ENCODE measurements around the gene OR1M1. TPM values are rescaled to one million over a fixed set of nuclear protein-coding genes. Genes with fewer than 3 reads are reported as not detected.
"Not testable (repeated sequence)": the region's sequence is repeated elsewhere in the genome, so short reads cannot be mapped to it uniquely, and the experiment has no call there.

The OR1M1 gene
- total and polyA plus RNA-seq, 3 experiments from 2014 or later: not detected

GRCh38 chr19:9061879-9062278 is 25.0 kb upstream of the OR1M1 start:
- ChIA-PET CTCF (no interaction called here), POLR2A (interaction anchor here (1.0 kb wide), 1 partner anchor 405 kb away, joined by 3 read pairs; no protein-coding TSS in a partner anchor)
- H3K27me3 Mint-ChIP-seq: peaks cover 0 to 9% of the 10 kb centered on the region in 2 donors

GRCh38 chr19:9065457-9066014 is 21.3 kb upstream of the OR1M1 start:
- Mint-ChIP-seq H3K9me3 (no peaks in the 10 kb centered on the region), H3K27me3 (peaks cover 0 to 13% of the 10 kb centered on the region in 2 donors), H3K36me3 (no peaks in the 10 kb centered on the region), H3K27ac (no peak overlapping the region), H3K4me3 (no peak overlapping the region), H3K4me1 (no peaks in the 10 kb centered on the region)
- Histone ChIP-seq H3K36me3 (ENCODE audit: insufficient read depth, low read length) (no peaks in the 10 kb centered on the region), H3K4me1 (ENCODE audit: insufficient read depth, low read length) (no peaks in the 10 kb centered on the region), H3K9me3 (ENCODE audit: low read length) (no peaks in the 10 kb centered on the region), H3K4me3 (ENCODE audit: low read length) (no peak overlapping the region), H3K27ac (ENCODE audit: low read depth, low read length) (no peak overlapping the region), H3K27me3 (ENCODE audit: insufficient read depth, low read length, poor library complexity, severe bottlenecking) (no peaks in the 10 kb centered on the region)
- DNase-seq: no peak
- POLR2A ChIA-PET: no interaction called here
- CTCF ChIA-PET: no interaction called here

More at GRCh38 chr19:9061879-9062278, 25.0 kb upstream of the OR1M1 start:
- Histone ChIP-seq H3K4me1 (ENCODE audit: insufficient read depth, low read length) (no peaks in the 10 kb centered on the region), H3K27ac (ENCODE audit: low read depth, low read length) (no peak overlapping the region), H3K4me3 (ENCODE audit: low read length) (no peak overlapping the region), H3K27me3 (ENCODE audit: insufficient read depth, low read length, poor library complexity, severe bottlenecking) (no peaks in the 10 kb centered on the region), H3K36me3 (ENCODE audit: insufficient read depth, low read length) (no peaks in the 10 kb centered on the region), H3K9me3 (ENCODE audit: low read length) (no peaks in the 10 kb centered on the region)
- DNase-seq: no peak
- H3K4me1 Mint-ChIP-seq: no peaks in the 10 kb centered on the region
- no peak overlapping the region for H3K27ac Mint-ChIP-seq
- no peaks in the 10 kb centered on the region for H3K36me3 Mint-ChIP-seq
- H3K4me3 Mint-ChIP-seq: no peak overlapping the region
- no peaks in the 10 kb centered on the region for H3K9me3 Mint-ChIP-seq

DNA sequence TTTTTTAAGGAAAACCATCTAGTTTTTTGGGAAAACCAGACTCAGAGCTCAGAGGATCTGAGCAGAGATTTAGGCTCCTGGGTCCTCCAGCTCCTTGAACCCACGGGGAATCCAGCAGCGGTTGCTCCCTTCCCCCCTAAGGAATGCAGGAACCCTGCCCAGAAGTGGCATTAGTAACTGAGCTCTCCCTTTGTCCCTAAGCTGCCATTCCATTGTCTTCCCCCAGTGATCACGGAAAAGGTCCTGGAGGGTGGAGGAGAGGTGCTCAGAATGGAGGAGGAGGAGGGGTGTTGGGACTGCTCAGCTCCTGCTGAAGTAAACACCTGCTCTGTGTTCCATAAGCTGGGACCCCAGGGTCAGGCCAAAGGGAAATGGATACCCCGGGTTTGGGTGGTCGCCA is 16.8 kb upstream of the OR1M1 start:
- peaks cover 0 to 6% of the 10 kb centered on the region in 2 donors for H3K27me3 Mint-ChIP-seq
- H3K4me3 Mint-ChIP-seq: no peak overlapping the region
- H3K36me3 Mint-ChIP-seq: no peaks in the 10 kb centered on the region
- Histone ChIP-seq H3K9me3 (ENCODE audit: low read length) (no peaks in the 10 kb centered on the region), H3K4me3 (ENCODE audit: low read length) (no peak overlapping the region), H3K27me3 (ENCODE audit: insufficient read depth, low read length, poor library complexity, severe bottlenecking) (no peaks in the 10 kb centered on the region), H3K36me3 (ENCODE audit: insufficient read depth, low read length) (no peaks in the 10 kb centered on the region), H3K4me1 (ENCODE audit: insufficient read depth, low read length) (no peaks in the 10 kb centered on the region), H3K27ac (ENCODE audit: low read depth, low read length) (no peak overlapping the region)
- H3K27ac Mint-ChIP-seq: no peak overlapping the region
- no peaks in the 10 kb centered on the region for H3K4me1 Mint-ChIP-seq
- ChIA-PET POLR2A (no interaction called here), CTCF (no interaction called here)
- no peak for DNase-seq
- no peaks in the 10 kb centered on the region for H3K9me3 Mint-ChIP-seq

GRCh38 chr19:9071720-9072119 is 15.1 kb upstream of the OR1M1 start:
- H3K27me3 ChIP-seq (ENCODE audit: insufficient read depth, low read length, poor library complexity, severe bottlenecking); H3K4me1 Mint-ChIP-seq; H3K36me3 Mint-ChIP-seq; CTCF ChIA-PET; H3K4me3 Mint-ChIP-seq; H3K4me3 ChIP-seq (ENCODE audit: low read length); POLR2A ChIA-PET; H3K27ac ChIP-seq (ENCODE audit: low read depth, low read length); H3K27ac Mint-ChIP-seq; H3K36me3 ChIP-seq (ENCODE audit: insufficient read depth, low read length); H3K9me3 Mint-ChIP-seq; H3K4me1 ChIP-seq (ENCODE audit: insufficient read depth, low read length); DNase-seq; H3K9me3 ChIP-seq (ENCODE audit: low read length); H3K27me3 Mint-ChIP-seq: not testable (repeated sequence)

- no peak overlapping the region for H3K4me3 Mint-ChIP-seq
- DNase-seq: no peak
- ChIA-PET POLR2A (no interaction called here), CTCF (no interaction called here)
- H3K27ac ChIP-seq (ENCODE audit: low read depth, low read length): no peak overlapping the region
- no peaks in the 10 kb centered on the region for H3K36me3 Mint-ChIP-seq
- H3K4me1 ChIP-seq (ENCODE audit: insufficient read depth, low read length): no peaks in the 10 kb centered on the region
- no peaks in the 10 kb centered on the region for H3K36me3 ChIP-seq (ENCODE audit: insufficient read depth, low read length)
- H3K27me3 ChIP-seq (ENCODE audit: insufficient read depth, low read length, poor library complexity, severe bottlenecking): no peaks in the 10 kb centered on the region
- no peaks in the 10 kb centered on the region for H3K4me1 Mint-ChIP-seq
- no peak overlapping the region for H3K27ac Mint-ChIP-seq
- H3K4me3 ChIP-seq (ENCODE audit: low read length): no peak overlapping the region
- H3K9me3 ChIP-seq (ENCODE audit: low read length): no peaks in the 10 kb centered on the region
- H3K27me3 Mint-ChIP-seq: peaks cover 0 to 1% of the 10 kb centered on the region in 2 donors
- H3K9me3 Mint-ChIP-seq: no peaks in the 10 kb centered on the region
These were observed 13.1 kb upstream of the OR1M1 start for GRCh38 chr19:9073806-9074205.

GRCh38 chr19:9075064-9075949 is 11.6 kb upstream of the OR1M1 start:
- no peak for DNase-seq
- POLR2A ChIA-PET: no interaction called here
- Histone ChIP-seq H3K27ac (ENCODE audit: low read depth, low read length) (no peak overlapping the region), H3K4me3 (ENCODE audit: low read length) (no peak overlapping the region), H3K27me3 (ENCODE audit: insufficient read depth, low read length, poor library complexity, severe bottlenecking) (no peaks in the 10 kb centered on the region), H3K9me3 (ENCODE audit: low read length) (no peaks in the 10 kb centered on the region), H3K36me3 (ENCODE audit: insufficient read depth, low read length) (no peaks in the 10 kb centered on the region), H3K4me1 (ENCODE audit: insufficient read depth, low read length) (no peaks in the 10 kb centered on the region)
- Mint-ChIP-seq H3K27me3 (peaks cover 0 to 1% of the 10 kb centered on the region in 2 donors), H3K4me3 (no peak overlapping the region), H3K36me3 (no peaks in the 10 kb centered on the region), H3K27ac (peak overlapping the region in 2 of 8 donors; percentile 74 to 82), H3K9me3 (no peaks in the 10 kb centered on the region), H3K4me1 (peaks cover 0 to 1% (median 0%) of the 10 kb centered on the region in 3 donors)
- CTCF ChIA-PET: no interaction called here

DNA sequence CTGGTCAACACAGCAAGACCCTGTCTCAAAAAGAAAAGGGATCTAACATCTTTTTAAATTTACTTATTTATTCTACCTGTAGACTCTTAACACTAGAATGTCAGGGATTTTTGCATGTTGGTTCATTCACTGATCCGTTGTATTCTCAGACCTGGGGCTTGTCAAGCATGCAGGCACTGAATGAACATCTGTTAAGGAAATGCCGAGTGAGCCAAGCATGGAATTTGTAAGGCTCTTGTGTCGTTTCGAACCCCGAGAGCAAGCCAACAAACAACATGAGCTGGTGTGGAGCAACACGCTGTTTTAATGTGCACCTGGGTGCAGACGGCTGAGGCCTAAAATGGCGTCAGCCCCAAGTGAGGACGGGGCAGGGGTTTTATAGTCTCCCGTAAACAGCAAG is 10.0 kb upstream of the OR1M1 start:
- no peak overlapping the region for H3K27ac ChIP-seq (ENCODE audit: low read depth, low read length)
- H3K9me3 Mint-ChIP-seq: no peaks in the 10 kb centered on the region
- ChIA-PET CTCF (no interaction called here), POLR2A (no interaction called here)
- H3K27me3 ChIP-seq (ENCODE audit: insufficient read depth, low read length, poor library complexity, severe bottlenecking): no peaks in the 10 kb centered on the region
- no peak overlapping the region for H3K4me3 Mint-ChIP-seq
- H3K4me1 Mint-ChIP-seq: peaks cover 0 to 1% (median 0%) of the 10 kb centered on the region in 3 donors
- peaks cover 0 to 1% of the 10 kb centered on the region in 2 donors for H3K27me3 Mint-ChIP-seq
- no peak overlapping the region for H3K4me3 ChIP-seq (ENCODE audit: low read length)
- H3K9me3 ChIP-seq (ENCODE audit: low read length): no peaks in the 10 kb centered on the region
- no peaks in the 10 kb centered on the region for H3K36me3 ChIP-seq (ENCODE audit: insufficient read depth, low read length)
- no peaks in the 10 kb centered on the region for H3K36me3 Mint-ChIP-seq
- no peaks in the 10 kb centered on the region for H3K4me1 ChIP-seq (ENCODE audit: insufficient read depth, low read length)
- no peak for DNase-seq
- H3K27ac Mint-ChIP-seq: no peak overlapping the region

GRCh38 chr19:9078651-9079050 is 8.2 kb upstream of the OR1M1 start:
- Mint-ChIP-seq H3K4me3 (no peak overlapping the region), H3K9me3 (no peaks in the 10 kb centered on the region), H3K4me1 (peaks cover 0 to 1% (median 0%) of the 10 kb centered on the region in 3 donors), H3K27ac (peak overlapping the region in 1 of 8 donors; percentile 50), H3K27me3 (peaks cover 0 to 1% of the 10 kb centered on the region in 2 donors), H3K36me3 (no peaks in the 10 kb centered on the region)
- H3K9me3 ChIP-seq (ENCODE audit: low read length): no peaks in the 10 kb centered on the region
- ChIA-PET CTCF (no interaction called here), POLR2A (interaction anchor here (0.6 kb wide), 1 partner anchor 437 kb away, joined by 7 read pairs; no protein-coding TSS in a partner anchor)
- no peak overlapping the region for H3K27ac ChIP-seq (ENCODE audit: low read depth, low read length)
- DNase-seq: no peak
- no peak overlapping the region for H3K4me3 ChIP-seq (ENCODE audit: low read length)
- H3K36me3 ChIP-seq (ENCODE audit: insufficient read depth, low read length): no peaks in the 10 kb centered on the region
- no peaks in the 10 kb centered on the region for H3K27me3 ChIP-seq (ENCODE audit: insufficient read depth, low read length, poor library complexity, severe bottlenecking)
- H3K4me1 ChIP-seq (ENCODE audit: insufficient read depth, low read length): no peaks in the 10 kb centered on the region

Data from CD8-positive, alpha-beta memory T cell (primary cell).